H1 (cell line): ENCODE data around the gene KLK7. TPM values are rescaled to one million over a fixed set of nuclear protein-coding genes. Genes with fewer than 3 reads are reported as not detected.

Experiments used
- CTCF ChIA-PET: fragments of 300-600 bp; sonication (Branson Sonifier 250); formaldehyde crosslinking; loops from one replicate; lab custom pipeline; 2021; ENCODE audit not compliant: partially characterized antibody; lab: Charles Lee
- POLR2A ChIA-PET: fragments of 300-600 bp; sonication (Branson Sonifier 250); formaldehyde crosslinking; loops from one replicate; lab custom pipeline; 2021; ENCODE audit warnings: inconsistent platforms; ENCODE audit not compliant: partially characterized antibody; lab: Charles Lee
- DNase-seq, 2 experiments: peaks; one replicate each; pipeline versions ENCODE4 v3.0.0 to v3.0.0-alpha.2; 2010 to 2022; ENCODE audit warnings: low spot score in 2 of 2, low read depth in 1 of 2, mixed read lengths in 1 of 2
- FAIRE-seq: peaks from 2 replicates; lab custom pipeline; 2011; peaks lifted over from hg19 to GRCh38; lab: Jason Lieb, UNC
- H2AFZ ChIP-seq: 2 replicates; pipeline ENCODE4 v1.8.1; 2012; ENCODE audit warnings: low read length, inconsistent platforms
- H2AK5ac ChIP-seq: 2 replicates; pipeline ENCODE4 v1.6.1; 2013; ENCODE audit warnings: low read depth, low read length
- H2BK120ac ChIP-seq: replicated peaks from 2 replicates; pipeline ENCODE3; 2013; ENCODE audit warnings: low read depth, low read length, inconsistent platforms
- H2BK12ac ChIP-seq: 2 replicates; pipeline ENCODE4 v1.6.1; 2013; ENCODE audit warnings: low read depth, low read length
- H2BK15ac ChIP-seq: 2 replicates; pipeline ENCODE4 v1.6.1; 2013; ENCODE audit warnings: low read length
- H2BK20ac ChIP-seq: 2 replicates; pipeline ENCODE4 v1.6.1; 2013; ENCODE audit warnings: low read length
- H2BK5ac ChIP-seq: 2 replicates; pipeline ENCODE4 v1.6.1; 2013; ENCODE audit warnings: low read depth, low read length
- H3K14ac ChIP-seq: 2 replicates; pipeline ENCODE4 v1.6.1; 2013; ENCODE audit warnings: inconsistent platforms; ENCODE audit not compliant: insufficient read length
- H3K18ac ChIP-seq: 2 replicates; pipeline ENCODE4 v1.6.1; 2013; ENCODE audit warnings: low read length; ENCODE audit errors: extremely low read depth
- H3K23ac ChIP-seq: 2 replicates; pipeline ENCODE4 v1.6.1; 2013; ENCODE audit warnings: inconsistent platforms; ENCODE audit not compliant: insufficient read length
- H3K23me2 ChIP-seq: 2 replicates; pipeline ENCODE4 v1.6.1; 2013; ENCODE audit warnings: low read depth, low read length
- H3K27ac ChIP-seq: 2 replicates; pipeline ENCODE4 v1.6.1; 2011; ENCODE audit warnings: low read depth, low read length, inconsistent platforms
- H3K27me3 ChIP-seq, 4 experiments: replicated peaks in 1 of 4; 1 replicate in 1 of 4; 2 replicates in 3 of 4; pipeline versions ENCODE4 v1.6.1 to v1.8.1; 2011 to 2013; ENCODE audit warnings: low read length in 3 of 4, mild to moderate bottlenecking in 3 of 4, inconsistent platforms in 2 of 4, mixed read lengths in 2 of 4, moderate library complexity in 1 of 4; ENCODE audit not compliant: control insufficient read depth in 3 of 4, insufficient read depth in 3 of 4; ENCODE audit errors: extremely low read depth in 1 of 4
- H3K36me3 ChIP-seq, 4 experiments: 2 replicates each; pipeline versions ENCODE4 v1.6.1 to v1.8.1; 2011 to 2013; ENCODE audit warnings: mild to moderate bottlenecking in 4 of 4, low read length in 3 of 4, moderate library complexity in 2 of 4, control low read depth in 1 of 4, inconsistent platforms in 1 of 4; ENCODE audit not compliant: insufficient read depth in 4 of 4, control insufficient read depth in 2 of 4
- H3K4ac ChIP-seq: replicated peaks from 2 replicates; pipeline ENCODE3; 2013; ENCODE audit warnings: low read length, low read depth, mixed read lengths, inconsistent platforms; ENCODE audit not compliant: insufficient read length
- H3K4me1 ChIP-seq, 4 experiments: replicated peaks in 1 of 4; 1 replicate in 1 of 4; 2 replicates in 3 of 4; pipeline versions ENCODE4 v1.6.1 to v1.8.1; 2011 to 2013; ENCODE audit warnings: low read length in 3 of 4, inconsistent platforms in 2 of 4, mixed read lengths in 1 of 4; ENCODE audit not compliant: insufficient read depth in 4 of 4, control insufficient read depth in 3 of 4
- H3K4me2 ChIP-seq, 2 experiments: 2 replicates each; pipeline versions ENCODE4 v1.6.1 to v1.8.1; 2011 to 2013; ENCODE audit warnings: low read depth in 2 of 2, low read length in 2 of 2, control low read depth in 1 of 2, inconsistent platforms in 1 of 2, mild to moderate bottlenecking in 1 of 2; ENCODE audit not compliant: insufficient read depth in 1 of 2
- H3K4me3 ChIP-seq, 4 experiments: fragments of 200-600, 300-600 bp in 1 of 4; sonication (generic), shearing (Covaris generic), sonication (Bioruptor Twin) in 1 of 4; 2 replicates each; pipeline versions ENCODE4 v1.5.1 to v1.8.1; 2011 to 2016; ENCODE audit warnings: low read length in 4 of 4, low read depth in 3 of 4, control low read depth in 2 of 4, inconsistent platforms in 2 of 4, mild to moderate bottlenecking in 2 of 4, mixed read lengths in 1 of 4, moderate library complexity in 1 of 4; ENCODE audit not compliant: insufficient read depth in 2 of 4; ENCODE audit errors: extremely low read depth in 1 of 4
- H3K56ac ChIP-seq: replicated peaks from 2 replicates; pipeline ENCODE3; 2013; ENCODE audit warnings: low read depth, mild to moderate bottlenecking, mixed read lengths, low read length, inconsistent platforms; ENCODE audit not compliant: insufficient read length
- H3K79me1 ChIP-seq: 2 replicates; pipeline ENCODE4 v1.6.1; 2013; ENCODE audit warnings: low read depth, low read length, control low read depth
- H3K79me2 ChIP-seq, 2 experiments: 2 replicates each; pipeline versions ENCODE4 v1.6.1 to v1.8.1; 2012 to 2013; ENCODE audit warnings: low read length in 2 of 2, mild to moderate bottlenecking in 2 of 2, inconsistent platforms in 1 of 2; ENCODE audit not compliant: insufficient read depth in 2 of 2, control insufficient read depth in 1 of 2
- H3K9ac ChIP-seq, 4 experiments: replicated peaks in 1 of 4; 1 replicate in 1 of 4; 2 replicates in 3 of 4; pipeline versions ENCODE4 v1.6.1 to v1.8.1; 2011 to 2013; ENCODE audit warnings: low read depth in 3 of 4, low read length in 3 of 4, control low read depth in 2 of 4, mild to moderate bottlenecking in 2 of 4, moderate library complexity in 2 of 4, inconsistent platforms in 1 of 4; ENCODE audit errors: extremely low read depth in 1 of 4
- H3K9me3 ChIP-seq, 2 experiments: 2 replicates each; pipeline versions ENCODE4 v1.6.1 to v1.8.1; 2012 to 2013; ENCODE audit warnings: mild to moderate bottlenecking in 2 of 2, moderate library complexity in 2 of 2, control low read depth in 1 of 2, inconsistent platforms in 1 of 2, low read depth in 1 of 2, low read length in 1 of 2, mixed read lengths in 1 of 2; ENCODE audit not compliant: insufficient read depth in 2 of 2
- H4K20me1 ChIP-seq, 2 experiments: replicated peaks in 1 of 2; 2 replicates each; pipeline versions ENCODE3 to v1.8.1; 2011 to 2013; ENCODE audit warnings: inconsistent platforms in 2 of 2, low read length in 2 of 2, mild to moderate bottlenecking in 1 of 2; ENCODE audit not compliant: insufficient read depth in 2 of 2, control insufficient read depth in 1 of 2
- H4K5ac ChIP-seq: 2 replicates; pipeline ENCODE4 v1.6.1; 2013; ENCODE audit warnings: low read length, low read depth, mixed read lengths, inconsistent platforms; ENCODE audit not compliant: insufficient read length
- H4K8ac ChIP-seq: 2 replicates; pipeline ENCODE4 v1.8.0; 2013; ENCODE audit warnings: mild to moderate bottlenecking, moderate library complexity, low read length, inconsistent platforms; ENCODE audit not compliant: insufficient read depth; ENCODE audit errors: extremely low read depth
- H4K91ac ChIP-seq: replicated peaks from 2 replicates; pipeline ENCODE3; 2013; ENCODE audit warnings: low read length, mixed read lengths, inconsistent platforms; ENCODE audit not compliant: insufficient read length
- BACH1 ChIP-seq: IDR thresholded peaks from 2 replicates; pipeline ENCODE4 v1.6.1; 2012; ENCODE audit warnings: low read length, improper control_type of control experiment
- CBX8 ChIP-seq: fragments of 300-800, 300-1000 bp; sonication (generic); IDR thresholded peaks from 2 replicates; pipeline ENCODE4 v1.7.1; 2016; ENCODE audit warnings: low read depth, low read length, borderline replicate concordance
- GABPA ChIP-seq: IDR thresholded peaks from 2 replicates; pipeline ENCODE4 v1.6.1; 2011; ENCODE audit warnings: mild to moderate bottlenecking, low read length, moderate library complexity, borderline replicate concordance; ENCODE audit not compliant: insufficient read depth
- PHF8 ChIP-seq: fragments of 200-600 bp; sonication (generic); conservative IDR thresholded peaks from 2 replicates; pipeline ENCODE4 v1.7.1; 2012; ENCODE audit warnings: low read depth, mild to moderate bottlenecking, inconsistent platforms, low read length, moderate library complexity
- RNF2 ChIP-seq: fragments of 200-900, 300-1000 bp; sonication (generic); IDR thresholded peaks from 2 replicates; pipeline ENCODE4 v1.7.1; 2016; ENCODE audit warnings: borderline replicate concordance, low read depth, mild to moderate bottlenecking, antibody characterized with exemption, low read length; ENCODE audit not compliant: poor library complexity, severe bottlenecking; ENCODE audit errors: missing control alignments
- SIX5 ChIP-seq: IDR thresholded peaks from 2 replicates; pipeline ENCODE4 v1.6.1; 2011; ENCODE audit warnings: mild to moderate bottlenecking, low read depth, low read length
- SUZ12 ChIP-seq: fragments of 200-600 bp; sonication (generic); IDR thresholded peaks from 2 replicates; pipeline ENCODE4 v1.6.1; 2012; ENCODE audit warnings: mild to moderate bottlenecking, inconsistent platforms, low read length, moderate library complexity, mixed read lengths
- TBP ChIP-seq: IDR thresholded peaks from 2 replicates; pipeline ENCODE4 v1.6.1; 2011; ENCODE audit warnings: low read depth, low read length, improper control_type of control experiment
- TCF12 ChIP-seq: IDR thresholded peaks from 2 replicates; pipeline ENCODE4 v1.6.1; 2011; ENCODE audit warnings: low read depth, mild to moderate bottlenecking, low read length
- TEAD4 ChIP-seq: IDR thresholded peaks from 2 replicates; pipeline ENCODE4 v1.6.1; 2012; ENCODE audit warnings: low read depth, low read length, inconsistent platforms, mixed read lengths
- WGBS, 2 experiments: shearing (Covaris generic) in 1 of 2; methylation state at CpG; one replicate each; pipeline versions ENCODE4 v1.1.6 to v1.1.7; 2013 to 2015; ENCODE audit warnings: low lambda C conversion rate in 2 of 2, mixed read lengths in 2 of 2, inconsistent platforms in 1 of 2, low coverage in 1 of 2, missing lambda C conversion rate in 1 of 2; ENCODE audit not compliant: insufficient replicate concordance in 2 of 2, insufficient coverage in 1 of 2, insufficient read length in 1 of 2; ENCODE audit errors: extremely low coverage in 1 of 2, missing lambda C conversion rate in 1 of 2; 5-methylcytosine and 5-hydroxymethylcytosine counted together
- polyA plus RNA-seq, 7 experiments: library from polyadenylated mRNA; depleted of rRNA in 3 of 7; stranded (reverse) in 5 of 7; unstranded in 2 of 7; fragments of >200 nt in 5 of 7; fragments of 200-250 nt in 2 of 7; gene quantifications; 1 replicate in 5 of 7; 2 replicates in 1 of 7; 4 replicates in 1 of 7; pipeline versions ENCODE4 v1.2.1 to v1.2.3, GENCODE V29; 2011 to 2013; ENCODE audit warnings: missing spikeins in 2 of 7, mixed read lengths in 2 of 7
- total RNA-seq: library from RNA; stranded (reverse); fragmentation: NEBNext Ultra II Directional; extraction: Animal tissue kit (Norgen Biotek cat#: 25700); gene quantifications from 2 replicates; pipeline ENCODE4 v1.2.1, GENCODE V29; 2021
- TF ChIP-seq, protein P1 (sequence below): IDR thresholded peaks from 2 replicates; pipeline ENCODE4 v1.6.1; 2011; ENCODE audit warnings: low read length, improper control_type of control experiment
- TF ChIP-seq, protein P2 (sequence below): IDR thresholded peaks from 2 replicates; pipeline ENCODE4 v1.6.1; 2011; ENCODE audit warnings: low read depth, mild to moderate bottlenecking, low read length; ENCODE audit not compliant: insufficient read depth

The KLK7 gene
- total and polyA plus RNA-seq, 2 of the 8 experiments (the other 6 are each of a cell fraction or from before 2014, with no cell fraction given) = 0.73 to 1.4 TPM

DNA sequence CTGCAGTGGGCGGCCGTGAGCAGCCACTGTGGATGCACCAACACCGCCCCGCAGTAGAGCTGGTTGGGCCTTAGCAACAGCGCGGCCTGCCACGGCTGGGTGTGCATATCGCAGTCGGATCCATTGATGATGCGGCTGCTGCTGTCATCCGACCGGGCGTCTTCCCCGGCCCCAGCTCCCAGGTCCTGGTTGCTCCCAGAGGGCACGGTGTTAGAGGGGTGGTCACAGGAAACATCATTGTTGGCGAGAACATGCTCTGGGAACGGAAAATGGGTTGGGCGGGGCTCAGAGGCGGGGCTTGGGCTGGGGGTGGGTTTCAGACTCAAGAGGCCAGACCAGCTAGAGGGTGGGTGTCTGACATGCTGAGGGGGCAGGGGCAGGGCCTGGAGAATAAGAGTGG lies 33.9 kb downstream of the KLK7 start:
- H3K23ac ChIP-seq = no peak overlapping the region
- no peak overlapping the region for H3K4ac ChIP-seq
- no peak overlapping the region for H2AK5ac ChIP-seq
- H2BK20ac ChIP-seq = no peak overlapping the region
- no peaks in the 10 kb centered on the region for H3K79me2 ChIP-seq
- H3K4me1 ChIP-seq = peaks cover 0 to 7% (median 4%) of the 10 kb centered on the region in 4 experiments; a peak in 6 of 7 replicates
- H2BK120ac ChIP-seq = no peak overlapping the region
- no peak overlapping the region for H4K5ac ChIP-seq
- H3K36me3 ChIP-seq = no peaks in the 10 kb centered on the region
- H3K27me3 ChIP-seq = peaks cover 0 to 3% (median 0%) of the 10 kb centered on the region in 4 experiments; a peak in 2 of 7 replicates
- no peak overlapping the region for H3K4me2 ChIP-seq
- WGBS, 2 experiments = 88% methylated on average over 18 of the region's 19 CpGs; no CpG with 5 or more reads in 1 of the 2 experiments
- peaks cover 4% of the 10 kb centered on the region; the same call in 1 of the 2 replicates for H3K23me2 ChIP-seq
- no peak overlapping the region for H2BK15ac ChIP-seq
- DNase-seq (no peak), FAIRE-seq (no peak)
- POLR2A ChIA-PET = interaction anchor here (1.5 kb wide), 1 partner anchor 67 kb away, joined by 4 read pairs; no protein-coding TSS in a partner anchor
- no peak overlapping the region for H3K9ac ChIP-seq
- H3K9me3 ChIP-seq = no peaks in the 10 kb centered on the region
- no peak overlapping the region for H3K4me3 ChIP-seq
- H4K91ac ChIP-seq = no peak overlapping the region
- no peak overlapping the region for H3K27ac ChIP-seq
- H3K79me1 ChIP-seq = no peaks in the 10 kb centered on the region
- H2BK5ac ChIP-seq = no peak overlapping the region; the same call in 1 of the 2 replicates
- H2BK12ac ChIP-seq = 0 out of 2 replicates have a peak overlapping the region, but pooled peaks have one; percentile 60
- no peaks in the 10 kb centered on the region for H4K20me1 ChIP-seq
- CTCF ChIA-PET = interaction anchor here (1.0 to 2.8 kb wide), 6 partner anchors 10 to 27 kb away, joined by 3 to 9 read pairs (median 4); no protein-coding TSS in a partner anchor
- no peak overlapping the region for H2AFZ ChIP-seq
- H3K14ac ChIP-seq = no peak overlapping the region
- no peak overlapping the region; the same call in 1 of the 2 replicates for H3K18ac ChIP-seq
- H4K8ac ChIP-seq = no peak overlapping the region; the same call in 1 of the 2 replicates
- no peak overlapping the region for H3K56ac ChIP-seq
- TF ChIP-seq CBX8 = no peak
- TF ChIP-seq, protein P1, sequence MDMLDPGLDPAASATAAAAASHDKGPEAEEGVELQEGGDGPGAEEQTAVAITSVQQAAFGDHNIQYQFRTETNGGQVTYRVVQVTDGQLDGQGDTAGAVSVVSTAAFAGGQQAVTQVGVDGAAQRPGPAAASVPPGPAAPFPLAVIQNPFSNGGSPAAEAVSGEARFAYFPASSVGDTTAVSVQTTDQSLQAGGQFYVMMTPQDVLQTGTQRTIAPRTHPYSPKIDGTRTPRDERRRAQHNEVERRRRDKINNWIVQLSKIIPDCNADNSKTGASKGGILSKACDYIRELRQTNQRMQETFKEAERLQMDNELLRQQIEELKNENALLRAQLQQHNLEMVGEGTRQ = no peak
- no peak for TF ChIP-seq TCF12
- no peak for TF ChIP-seq BACH1
- no peak for TF ChIP-seq SUZ12
- TF ChIP-seq TBP = no peak
- TF ChIP-seq SIX5 = no peak
- TF ChIP-seq GABPA = no peak
- TF ChIP-seq RNF2 = no peak
- TF ChIP-seq TEAD4 = no peak
- TF ChIP-seq, protein P2, sequence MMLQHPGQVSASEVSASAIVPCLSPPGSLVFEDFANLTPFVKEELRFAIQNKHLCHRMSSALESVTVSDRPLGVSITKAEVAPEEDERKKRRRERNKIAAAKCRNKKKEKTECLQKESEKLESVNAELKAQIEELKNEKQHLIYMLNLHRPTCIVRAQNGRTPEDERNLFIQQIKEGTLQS = no peak
- TF ChIP-seq PHF8 = no peak
